Fibroblast of lung (primary cell): ENCODE measurements around the gene UCHL3.

Source experiments
- CTCF ChIP-seq, 2 donors: IDR thresholded peaks in 1 of 2; conservative IDR thresholded peaks in 1 of 2; 1 replicate in 1 of 2; 2 replicates in 1 of 2; pipeline ENCODE4 v1.5.1; 2011 to 2012; ENCODE audit warnings: low read length in 2 of 2, control low read depth in 1 of 2, inconsistent platforms in 1 of 2, low read depth in 1 of 2, mild to moderate bottlenecking in 1 of 2
- EZH2 ChIP-seq: IDR thresholded peaks from 2 replicates; pipeline ENCODE4 v1.5.1; 2012; ENCODE audit warnings: low read length, control low read depth, mild to moderate bottlenecking; ENCODE audit errors: missing control alignments

DNA sequence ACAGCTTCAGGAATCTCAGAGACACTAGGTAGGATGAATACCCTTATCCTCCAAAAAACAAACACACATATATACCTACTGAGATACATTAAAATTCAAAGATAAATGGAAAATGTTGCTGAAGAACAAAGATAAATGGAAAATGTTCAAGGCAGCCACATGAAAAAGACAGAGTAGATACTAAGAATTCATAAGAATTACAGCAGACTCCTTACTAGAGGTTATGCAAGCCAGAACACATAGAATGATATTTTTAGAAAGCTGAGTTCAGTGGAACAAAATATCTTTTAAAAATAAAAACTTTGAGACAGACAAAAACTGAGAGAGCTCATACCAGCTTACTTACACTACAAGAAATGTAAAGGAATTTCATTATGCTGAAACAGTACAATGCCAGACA lies 35.6 kb downstream of the UCHL3 start:
- TF ChIP-seq EZH2 (no peak), CTCF (conservative IDR thresholded peaks at IDR 0.05 in 1 of 2, IDR thresholded peaks at IDR 0.05 in 1 of 2; ENCODE audit: low read depth in 1 of 2, low read length in 2 of 2) (no peak)
